HG03558 (cell line): ENCODE results near the gene REPS1.
"Not testable (repeated sequence)": the region's sequence is repeated elsewhere in the genome, so short reads cannot be mapped to it uniquely, and the experiment has no call there.

Experiments
- ATAC-seq: cut with Tn5 transposase; IDR thresholded peaks from one replicate; pipeline ENCODE4 v1.9.1; 2021; ENCODE audit warnings: moderate number of reproducible peaks; ENCODE audit not compliant: unreplicated experiment; ENCODE audit errors: extremely low read depth

REPS1 gene

DNA sequence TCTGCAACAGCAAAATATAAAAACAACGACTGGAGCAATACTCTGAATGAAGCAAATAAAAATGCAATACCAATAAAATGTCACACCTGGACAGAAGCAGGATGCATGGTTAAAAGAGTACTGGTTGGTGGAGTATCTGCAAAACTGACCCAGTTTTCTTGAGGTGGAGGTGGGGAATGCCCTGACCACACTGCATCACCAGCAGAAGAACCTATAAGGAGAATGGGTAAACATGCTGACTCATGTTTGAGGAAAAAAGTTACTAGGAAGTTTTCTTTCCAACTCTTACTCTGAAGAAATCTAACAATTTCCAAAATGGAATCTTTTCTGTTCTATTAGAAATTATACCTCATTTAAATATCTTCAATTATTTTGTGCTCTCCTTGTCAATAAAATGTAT lies 43.6 kb downstream of the REPS1 start:
- no peak for ATAC-seq

DNA sequence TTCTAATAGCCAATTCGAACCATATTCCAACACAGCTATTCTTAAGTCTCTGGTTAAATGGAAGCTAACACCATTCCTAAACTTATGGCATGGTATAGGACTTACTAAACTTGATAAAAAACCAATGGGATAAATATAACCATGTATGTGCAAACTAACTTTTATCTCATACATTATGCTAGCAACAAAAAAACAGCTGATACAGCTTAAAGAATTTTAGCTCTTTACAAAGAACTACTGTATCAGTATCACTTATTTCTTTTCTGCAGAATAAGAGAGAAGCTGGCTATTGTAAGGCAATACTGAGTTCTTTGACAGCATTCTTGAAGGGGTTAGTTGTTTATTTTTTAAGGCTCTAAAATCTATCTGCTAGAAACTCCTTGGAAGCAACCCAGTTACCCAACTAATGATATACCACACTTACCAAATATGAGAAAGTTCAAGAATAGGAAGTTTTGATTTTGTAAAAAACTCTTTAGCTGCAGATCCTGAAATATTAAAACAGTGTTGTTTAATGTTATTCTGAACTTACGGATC lies 44.9 kb downstream of the REPS1 start:
- no peak for ATAC-seq

DNA sequence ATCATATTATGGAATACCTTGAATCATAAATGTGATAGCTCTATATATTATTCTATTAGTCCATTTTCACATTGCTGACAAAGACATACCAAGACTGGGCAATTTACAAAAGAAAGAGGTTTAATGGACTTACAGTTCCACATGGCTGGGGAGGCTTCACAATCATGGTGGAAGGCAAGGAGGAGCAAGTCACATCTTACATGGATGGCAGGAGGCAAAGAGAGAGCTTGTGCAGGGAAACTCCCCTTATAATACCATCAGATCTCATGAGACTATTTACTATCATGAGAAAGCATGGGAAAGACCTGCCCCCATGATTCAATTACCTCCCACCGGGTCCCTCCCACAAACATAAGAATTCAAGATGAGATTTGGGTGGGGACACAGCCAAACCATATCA lies 51.2 kb downstream of the REPS1 start:
- ATAC-seq = not testable (repeated sequence)

DNA sequence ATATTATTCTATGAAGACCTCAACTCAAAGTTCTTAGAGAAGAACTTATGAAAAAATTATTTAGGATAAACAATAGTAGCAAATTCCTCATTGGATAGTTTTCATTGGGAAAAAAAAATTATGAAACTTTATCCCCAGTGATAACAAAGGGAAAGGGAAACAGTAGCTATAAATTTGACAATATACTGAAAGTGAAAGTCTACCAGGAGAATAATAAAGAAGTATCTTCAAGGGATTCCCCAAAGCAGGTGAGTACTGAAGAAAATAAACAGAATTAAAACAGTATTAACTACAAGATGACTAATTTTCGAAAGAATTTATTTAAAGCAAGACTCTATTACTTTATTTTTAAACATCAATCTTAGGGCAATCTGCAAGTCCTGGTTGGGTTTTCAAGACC lies 56.4 kb downstream of the REPS1 start:
- no peak for ATAC-seq

DNA sequence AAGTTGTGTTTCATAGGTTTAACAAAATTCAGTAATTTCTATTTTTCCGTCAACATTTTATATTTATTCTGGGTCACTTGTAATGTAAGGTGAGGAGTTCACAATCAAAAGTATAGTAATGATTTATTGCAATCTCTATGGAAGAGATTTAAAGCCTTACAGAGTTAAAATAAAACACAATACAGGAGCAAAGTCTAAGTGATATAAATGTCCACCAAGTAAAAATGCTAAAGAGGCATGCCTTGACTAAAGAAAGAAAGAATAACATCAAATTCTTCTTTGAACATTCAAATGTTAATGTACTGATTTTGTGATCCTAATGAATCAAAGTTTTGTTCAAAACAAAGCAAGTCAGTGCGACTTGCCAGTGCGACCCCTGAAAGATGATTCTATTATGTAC lies 61.5 kb downstream of the REPS1 start:
- no peak for ATAC-seq

DNA sequence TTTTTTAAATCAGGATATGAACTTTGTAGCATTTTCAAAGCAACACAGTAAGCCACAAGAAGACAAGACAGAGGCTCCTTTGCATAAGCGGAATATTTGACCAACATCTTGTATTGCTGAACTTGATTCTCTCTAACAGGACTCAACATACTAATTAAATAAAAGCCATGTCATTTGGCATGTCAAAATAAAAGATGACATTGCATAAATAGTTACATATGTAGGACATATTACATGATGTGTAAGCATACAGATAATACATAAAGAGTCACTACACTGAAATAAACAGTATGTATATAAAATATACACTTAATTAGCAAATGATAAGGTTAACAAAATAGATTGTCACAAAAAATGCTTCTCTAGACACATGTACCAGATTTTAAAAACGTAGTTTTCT lies 62.2 kb downstream of the REPS1 start:
- no peak for ATAC-seq

DNA sequence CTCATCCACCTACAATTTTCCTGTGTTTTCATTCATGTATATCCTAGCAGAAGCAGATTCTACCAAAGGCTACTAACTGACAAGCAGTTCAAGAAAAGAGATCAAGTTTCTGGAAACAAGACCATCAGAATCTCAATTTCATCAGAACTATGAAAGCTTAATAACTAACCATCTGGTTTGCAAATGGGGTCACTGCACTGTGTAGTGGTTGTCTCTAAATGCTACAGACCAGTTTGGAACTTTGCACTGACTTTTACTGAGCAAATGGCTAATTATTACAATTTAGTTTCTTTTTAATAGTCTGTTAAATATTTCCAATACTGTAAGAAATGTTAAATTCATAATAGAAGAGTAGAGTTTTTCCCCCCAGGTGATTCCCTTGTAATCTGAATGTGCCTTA lies 64.5 kb downstream of the REPS1 start:
- ATAC-seq = no peak

DNA sequence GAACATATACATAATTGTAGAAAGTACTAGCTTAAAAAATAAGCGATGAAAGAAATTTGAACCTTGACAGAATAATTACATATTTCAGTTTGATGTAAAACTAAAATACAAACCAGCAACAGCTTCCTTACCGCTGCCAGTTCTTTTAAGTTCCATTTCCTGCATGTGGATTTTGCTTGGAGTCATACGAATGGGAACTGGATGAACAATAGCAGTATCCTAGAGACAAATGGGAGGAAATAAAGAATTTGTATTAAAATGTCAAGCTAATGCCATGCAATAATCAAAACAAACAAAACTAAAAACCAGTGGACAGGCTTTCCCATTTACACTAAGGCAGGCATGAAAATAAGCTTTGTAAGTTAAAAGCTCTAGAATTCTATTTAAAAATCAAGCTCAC lies 67.1 kb downstream of the REPS1 start:
- ATAC-seq = no peak

DNA sequence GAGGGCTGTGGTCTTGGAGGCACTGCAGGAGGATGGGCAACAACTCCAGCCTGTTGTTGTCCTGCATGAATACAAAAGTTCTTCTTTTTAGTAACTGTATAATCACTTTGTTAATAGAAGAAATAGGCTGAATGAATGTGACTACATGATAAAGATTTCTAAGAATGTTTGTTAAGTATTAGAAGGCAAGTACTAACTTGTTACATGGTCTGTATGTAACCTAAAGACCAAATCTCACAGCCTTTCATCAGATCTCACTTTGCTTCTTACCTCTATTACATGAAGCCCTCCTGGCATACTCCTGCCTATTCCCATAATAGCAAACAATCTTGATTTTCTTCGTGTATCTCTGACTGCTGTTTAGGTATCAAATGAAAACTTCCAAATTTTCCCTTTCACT lies 73.4 kb downstream of the REPS1 start:
- no peak for ATAC-seq

DNA sequence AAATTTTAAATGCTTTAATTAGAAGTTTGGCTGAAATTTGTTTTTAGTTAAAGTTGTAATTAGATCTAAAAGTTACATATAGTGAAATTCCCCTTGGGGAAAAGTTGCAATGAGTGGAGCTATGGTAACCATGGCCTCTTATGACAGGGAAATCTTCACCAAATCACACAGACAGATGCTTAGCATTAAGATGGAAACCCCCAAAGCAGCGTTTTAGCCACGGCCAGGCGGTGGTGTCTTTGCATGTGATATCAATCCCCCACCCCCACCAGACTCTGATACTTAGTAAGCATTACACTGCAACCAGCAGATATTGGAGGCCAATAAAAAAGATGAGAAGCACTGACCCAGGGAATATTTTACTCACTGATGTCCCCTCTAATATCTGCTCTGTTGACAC lies 75.7 kb downstream of the REPS1 start:
- no peak for ATAC-seq

DNA sequence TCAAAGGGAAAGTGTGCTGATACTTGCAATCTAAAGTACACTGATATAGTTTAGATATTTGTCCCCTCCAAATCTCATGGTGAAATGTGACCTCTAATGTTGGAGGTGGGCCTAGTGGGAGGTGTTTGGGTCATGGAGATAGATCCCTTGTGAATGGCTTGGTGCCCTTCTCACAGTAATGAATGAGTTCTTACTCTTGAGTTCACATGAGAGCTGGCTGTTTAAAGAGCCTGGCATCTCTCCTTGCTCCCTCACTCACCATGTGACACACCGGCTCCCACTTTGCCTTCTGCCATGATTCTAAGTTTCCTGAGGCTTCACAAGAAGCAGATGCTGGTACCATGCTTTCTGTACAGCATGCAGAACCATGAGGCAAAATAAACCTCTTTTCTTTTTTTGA lies 78.1 kb downstream of the REPS1 start:
- no peak for ATAC-seq

DNA sequence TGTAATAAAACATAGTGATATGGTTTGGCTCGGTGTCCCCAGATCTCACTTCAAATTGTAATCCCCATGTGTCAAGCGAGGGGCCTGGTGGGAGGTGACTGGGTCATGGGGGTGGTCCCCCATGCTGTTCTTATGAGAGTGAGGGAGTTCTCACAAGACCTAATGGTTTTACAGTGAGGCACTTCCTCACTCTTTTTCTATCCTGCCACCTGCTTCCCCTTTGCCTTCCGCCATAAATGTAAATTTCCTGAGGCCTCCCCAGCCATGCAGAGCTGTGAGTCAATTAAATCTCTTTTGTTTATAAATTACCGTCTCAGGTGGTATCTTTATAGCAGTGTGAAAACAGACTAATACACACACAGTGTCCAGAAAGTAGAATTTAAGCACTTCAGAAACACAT lies 78.5 kb downstream of the REPS1 start:
- no peak for ATAC-seq

DNA sequence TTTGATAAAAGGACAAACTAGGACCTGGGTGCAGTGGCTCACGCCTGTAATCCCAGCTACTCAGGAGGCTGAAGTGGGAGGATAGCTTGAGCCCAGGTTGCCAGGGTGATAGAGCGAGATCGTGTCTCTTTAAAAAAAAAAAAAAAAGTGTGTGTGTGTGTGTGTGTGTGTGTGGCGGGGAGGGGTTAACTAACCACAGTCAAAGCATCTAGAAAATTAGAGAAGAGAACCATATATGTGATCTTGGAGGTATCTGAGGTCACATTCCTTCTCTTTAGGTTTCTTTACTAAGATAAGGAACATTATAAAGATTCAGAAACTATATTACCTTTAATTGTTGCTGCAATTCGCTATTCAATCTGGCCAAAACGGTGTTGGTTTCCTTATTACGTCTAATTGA lies 80.9 kb downstream of the REPS1 start:
- no peak for ATAC-seq

DNA sequence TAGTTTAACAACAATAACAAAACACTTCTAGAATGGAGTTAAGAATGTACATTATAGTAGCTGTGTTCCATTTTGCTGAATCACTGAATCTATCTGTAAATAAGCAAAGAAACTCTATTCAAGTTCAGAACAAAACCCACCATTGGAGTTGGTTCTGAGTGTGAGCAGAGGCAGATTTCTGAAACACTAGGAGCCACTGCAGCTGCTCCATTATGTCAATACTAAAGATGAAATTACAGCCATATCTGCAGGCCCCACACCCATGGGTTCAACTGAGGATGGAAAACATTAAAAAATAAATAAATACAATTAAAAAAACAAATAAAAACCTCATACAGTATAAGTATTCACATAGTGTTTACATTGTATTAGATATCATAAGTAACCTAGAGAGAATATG lies 91.0 kb downstream of the REPS1 start:
- ATAC-seq = no peak

DNA sequence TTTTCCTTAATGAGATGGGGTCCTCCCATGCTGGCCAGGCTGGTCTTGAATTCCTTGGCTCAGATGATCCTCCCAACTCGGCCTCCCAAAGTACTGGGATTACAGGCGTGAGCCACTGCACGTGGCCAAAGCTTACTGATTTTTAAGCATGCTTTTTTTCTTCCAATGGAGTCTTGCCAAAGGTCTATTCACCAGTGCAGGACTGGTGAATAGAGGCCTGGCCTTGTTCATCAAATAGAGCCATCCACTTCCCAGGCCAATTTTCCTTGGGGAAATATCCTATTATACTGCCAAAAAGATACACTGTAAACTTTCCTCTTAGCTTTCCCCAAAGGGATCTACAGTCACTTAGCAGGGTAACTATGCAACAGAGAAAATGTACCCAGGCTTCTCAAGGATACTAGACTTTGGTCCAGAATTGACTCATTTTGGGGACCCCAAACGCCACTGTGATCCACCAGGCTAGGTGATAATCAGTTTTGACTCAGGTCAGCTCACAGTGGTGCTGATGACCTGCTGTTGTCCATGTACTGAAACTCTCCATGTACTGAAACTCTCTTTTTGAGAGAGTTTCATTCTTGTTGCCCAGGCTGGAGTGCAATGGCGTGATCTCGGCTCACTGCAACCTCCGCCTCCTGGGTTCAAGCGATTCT lies 91.8 kb downstream of the REPS1 start:
- no peak for ATAC-seq

DNA sequence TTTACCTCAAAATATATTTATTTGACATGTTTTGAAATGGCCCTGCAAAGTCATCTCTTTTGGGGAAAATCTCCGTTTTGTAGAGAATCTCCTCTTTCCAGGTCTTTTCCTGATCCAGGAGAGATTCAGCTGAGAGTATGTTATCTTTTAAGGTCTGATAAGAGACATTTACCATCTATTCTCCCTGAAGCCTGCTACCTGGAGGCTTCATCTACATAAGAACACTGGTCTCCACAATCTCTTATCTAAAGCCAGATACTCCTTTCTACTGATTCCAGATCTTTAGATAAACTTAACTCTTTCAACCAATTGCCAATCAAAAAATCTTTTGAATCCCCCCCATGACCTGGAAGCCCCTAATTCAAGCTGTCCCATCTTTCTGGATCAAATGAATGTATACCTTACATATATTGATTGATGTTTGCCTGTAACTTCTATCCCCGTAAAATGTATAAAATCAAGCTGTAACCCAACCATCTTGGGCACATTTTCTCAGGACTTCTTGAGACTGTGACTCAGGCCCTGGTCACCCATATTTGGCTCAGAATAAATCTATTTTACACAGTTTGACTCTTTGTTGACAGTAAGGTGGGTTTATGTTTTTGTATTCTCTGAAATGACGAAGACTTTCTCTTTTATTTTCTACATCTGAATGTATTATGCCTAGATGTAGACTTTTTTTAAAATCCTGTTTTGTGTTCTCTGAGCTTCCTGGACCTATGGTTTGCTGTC lies 96.6 kb downstream of the REPS1 start:
- ATAC-seq = no peak

DNA sequence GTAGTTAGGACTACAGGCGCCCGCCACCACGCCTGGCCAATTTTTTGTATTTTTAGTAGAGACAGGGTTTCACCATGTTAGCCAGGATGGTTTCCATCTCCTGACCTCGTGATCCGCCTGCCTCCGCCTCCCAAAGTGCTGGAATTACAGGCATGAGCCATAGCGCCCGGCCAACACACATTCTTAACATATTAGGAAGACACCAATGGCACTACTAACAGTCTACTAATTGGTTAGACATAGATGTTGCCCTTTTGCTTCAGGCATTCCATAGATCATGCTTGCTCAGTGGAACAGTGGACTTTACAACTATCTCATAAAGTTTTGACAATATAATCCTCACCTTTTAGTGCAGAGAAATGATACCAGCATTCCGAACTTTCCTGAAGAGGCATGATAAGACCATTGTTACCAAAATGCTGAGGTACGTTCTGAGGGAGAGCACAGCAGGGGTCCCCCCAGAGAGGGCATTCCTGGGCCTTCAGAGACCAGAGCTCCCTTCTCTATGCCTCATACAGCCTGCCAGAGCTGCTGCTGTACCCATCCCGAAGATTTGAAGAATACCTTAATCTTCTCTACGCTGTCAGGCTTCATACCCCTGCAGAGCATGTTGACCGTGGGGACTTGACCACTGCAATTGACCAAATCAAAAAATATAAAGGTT lies 102.8 kb downstream of the REPS1 start:
- no peak for ATAC-seq

DNA sequence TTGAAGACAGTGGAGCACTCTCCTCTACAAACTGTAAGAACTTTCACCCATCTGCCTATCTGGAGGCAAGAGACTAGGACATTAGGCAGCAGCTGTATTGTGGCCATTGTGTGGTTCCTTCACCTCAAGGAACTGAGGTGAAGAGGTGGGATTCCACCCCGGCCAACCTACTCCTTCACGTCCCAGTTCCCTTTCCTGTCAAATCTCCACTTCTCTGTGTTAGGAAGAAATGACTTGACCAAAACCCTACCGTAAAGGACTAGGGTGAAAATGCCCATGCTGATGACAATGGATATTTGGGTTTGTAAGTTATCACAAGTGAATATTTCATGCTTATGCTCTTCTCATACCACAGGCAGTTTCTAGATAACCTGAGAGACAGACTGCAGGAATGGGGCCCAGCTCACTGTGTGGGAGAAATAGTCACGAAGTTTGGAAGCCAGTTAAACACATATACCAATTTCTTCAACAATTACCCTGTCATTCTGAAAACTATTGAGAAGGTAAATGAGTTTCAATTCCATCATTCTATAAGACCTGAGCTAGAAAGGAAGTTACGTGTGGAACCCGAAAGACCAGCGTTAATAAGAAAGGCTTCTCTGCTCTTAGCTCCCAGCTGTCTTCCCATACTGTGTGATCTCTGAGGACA lies 105.6 kb downstream of the REPS1 start:
- ATAC-seq = peak; percentile 47

DNA sequence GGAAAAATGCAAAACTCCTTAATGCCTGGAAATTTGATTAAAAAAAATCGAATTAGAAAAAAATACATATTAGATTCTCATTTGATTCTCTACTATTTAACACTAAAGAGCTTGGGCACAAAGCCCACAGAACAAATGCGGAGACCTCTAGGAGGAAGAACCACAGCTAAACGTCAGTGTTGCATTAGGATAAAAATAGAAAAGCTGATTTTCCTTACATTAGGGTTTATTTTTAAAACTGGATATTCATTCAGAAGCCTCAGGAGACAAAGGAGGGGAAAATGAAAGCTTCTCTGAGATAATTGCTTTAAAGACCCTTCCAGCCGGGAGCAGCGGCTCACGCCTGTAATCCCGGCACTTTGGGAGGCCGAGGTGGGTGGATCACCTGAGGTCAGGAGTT lies 114.9 kb downstream of the REPS1 start:
- ATAC-seq = no peak

DNA sequence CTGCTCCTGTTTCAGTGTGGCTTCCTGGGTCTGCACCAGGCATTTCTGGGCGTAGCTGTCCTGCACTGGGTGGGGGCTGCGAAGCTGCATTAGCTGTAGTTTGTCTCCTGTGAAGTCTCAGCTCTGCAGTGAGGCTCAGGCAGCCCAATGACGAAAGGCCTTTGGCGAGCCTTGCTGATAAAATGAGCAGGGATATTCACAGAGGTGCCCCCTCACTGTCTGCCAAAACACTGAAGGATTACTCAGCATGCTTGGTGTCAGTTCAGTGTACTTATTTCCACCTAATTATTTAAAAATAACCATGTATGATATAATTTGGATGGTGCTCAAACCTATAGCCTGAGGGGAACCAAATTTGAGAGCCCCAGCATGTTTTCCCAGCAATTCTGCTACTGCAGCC lies 118.7 kb downstream of the REPS1 start:
- ATAC-seq = no peak

DNA sequence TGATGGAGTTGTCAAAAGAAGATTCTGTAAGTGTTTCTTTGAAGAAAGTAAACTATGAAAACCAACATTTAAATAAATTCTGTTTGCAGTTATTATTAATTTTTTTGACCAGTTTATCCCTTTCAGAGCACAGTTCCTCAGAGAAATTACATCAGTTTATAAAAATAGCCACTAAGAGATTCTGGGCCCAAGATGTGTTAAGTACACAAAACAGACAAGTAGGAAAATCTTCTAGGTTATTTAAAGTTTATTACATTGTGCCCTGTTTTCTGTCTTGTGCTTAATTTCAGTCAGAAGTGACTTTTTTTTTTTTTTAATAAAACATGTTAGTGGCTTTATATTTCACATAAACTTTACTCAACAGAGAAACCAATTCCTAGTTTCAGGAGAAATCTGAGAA lies 119.9 kb downstream of the REPS1 start:
- no peak for ATAC-seq
